ENCODE measurements around the gene PREPL. TPM values are rescaled to one million over a fixed set of nuclear protein-coding genes. Genes with fewer than 3 reads are reported as not detected.

The PREPL gene
- total and polyA plus RNA-seq, 2 experiments from 2014 or later = 31.5 to 38.6 TPM

DNA sequence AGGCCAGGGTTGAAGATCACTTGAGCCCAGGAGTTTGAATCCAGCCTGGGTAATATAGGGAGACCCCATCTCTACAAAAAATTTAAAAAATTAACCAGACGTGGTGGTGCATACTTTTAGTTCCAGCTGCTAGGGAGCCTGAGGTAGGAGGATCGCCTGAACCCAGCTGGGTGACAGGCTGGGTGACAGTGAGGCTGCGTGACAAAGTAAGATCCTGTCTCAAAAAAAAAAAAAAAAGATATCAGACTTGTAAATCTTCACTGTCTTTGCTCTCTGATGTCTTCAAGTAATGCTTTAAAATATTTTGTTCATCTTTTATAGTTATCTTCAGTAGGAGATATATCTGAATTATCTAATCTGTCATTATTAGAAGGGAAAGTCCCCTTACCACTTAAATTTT is 11.0 kb upstream of the PREPL start:
- no peak for DNase-seq
- Histone ChIP-seq H3K9ac (no peak overlapping the region), H3F3A (ENCODE audit: insufficient read depth) (no peaks in the 10 kb centered on the region), H3K4me1 (ENCODE audit: insufficient read depth) (no peaks in the 10 kb centered on the region), H3K4me3 (no peak overlapping the region), H3K27me3 (replicated peaks; ENCODE audit: insufficient read depth) (no peaks in the 10 kb centered on the region), H3K9me2 (ENCODE audit: insufficient read depth) (no peaks in the 10 kb centered on the region), H4K20me1 (ENCODE audit: insufficient read depth) (no peaks in the 10 kb centered on the region), H3K27ac (no peak overlapping the region), H3K79me2 (ENCODE audit: insufficient read depth) (no peaks in the 10 kb centered on the region), H3K36me3 (ENCODE audit: low read depth) (no peaks in the 10 kb centered on the region), H3K9me3 (ENCODE audit: low read depth) (no peaks in the 10 kb centered on the region), H3K4me2 (ENCODE audit: unreplicated experiment) (no peak overlapping the region), H2AFZ (no peak overlapping the region)
- TF ChIP-seq EZH2 (IDR thresholded peaks at IDR 0.05; ENCODE audit: insufficient read depth, poor library complexity, severe bottlenecking) (no peak), EZH2phosphoT487 (IDR thresholded peaks at IDR 0.05; ENCODE audit: insufficient read depth, low read depth) (no peak)
- in situ Hi-C loops (cut with MboI) = no loop called here
- WGBS, 2 experiments (ENCODE audit: low coverage in 1 of 2, low lambda C conversion rate in 2 of 2, missing lambda C conversion rate in 2 of 2) = 87 to 93% methylated on average over 3 of the region's 3 CpGs

DNA sequence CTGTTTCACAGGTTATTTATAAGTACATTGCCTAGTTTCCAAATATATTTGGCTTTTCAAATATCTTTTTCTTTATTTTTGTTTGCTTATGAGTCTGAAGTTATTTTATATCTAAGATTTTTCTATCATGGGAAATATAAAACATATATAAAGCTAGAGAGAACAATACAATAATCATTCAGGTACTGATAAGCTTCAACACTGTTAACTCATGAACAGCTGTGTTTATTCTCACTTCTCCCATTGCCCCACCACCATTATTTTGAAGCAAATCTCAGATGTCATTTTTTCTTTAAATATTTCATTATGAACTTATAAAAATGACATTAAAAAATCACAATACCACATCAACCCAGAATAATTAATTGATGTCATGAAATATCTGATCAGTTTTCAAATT is 10.2 kb upstream of the PREPL start:
- Histone ChIP-seq H3K27me3 (replicated peaks; ENCODE audit: insufficient read depth) (no peaks in the 10 kb centered on the region), H3K4me1 (ENCODE audit: insufficient read depth) (no peaks in the 10 kb centered on the region), H3K9me2 (ENCODE audit: insufficient read depth) (no peaks in the 10 kb centered on the region), H3K4me3 (no peak overlapping the region), H4K20me1 (ENCODE audit: insufficient read depth) (no peaks in the 10 kb centered on the region), H2AFZ (no peak overlapping the region), H3K36me3 (ENCODE audit: low read depth) (no peaks in the 10 kb centered on the region), H3K9me3 (ENCODE audit: low read depth) (no peaks in the 10 kb centered on the region), H3K4me2 (ENCODE audit: unreplicated experiment) (no peak overlapping the region), H3K79me2 (ENCODE audit: insufficient read depth) (no peaks in the 10 kb centered on the region), H3F3A (ENCODE audit: insufficient read depth) (no peaks in the 10 kb centered on the region), H3K9ac (no peak overlapping the region), H3K27ac (no peak overlapping the region)
- DNase-seq = no peak
- no peak for TF ChIP-seq EZH2 (IDR thresholded peaks at IDR 0.05; ENCODE audit: insufficient read depth, poor library complexity, severe bottlenecking)
- TF ChIP-seq EZH2phosphoT487 (IDR thresholded peaks at IDR 0.05; ENCODE audit: insufficient read depth, low read depth) = no peak
- in situ Hi-C loops (cut with MboI) = no loop called here

- in situ Hi-C loops (cut with MboI) = no loop called here
- H3K27me3 ChIP-seq (replicated peaks; ENCODE audit: insufficient read depth) = no peaks in the 10 kb centered on the region
- no peak overlapping the region for H3K4me3 ChIP-seq
- DNase-seq = no peak
- H3K4me2 ChIP-seq (ENCODE audit: unreplicated experiment) = no peak overlapping the region
- H3K36me3 ChIP-seq (ENCODE audit: low read depth) = no peaks in the 10 kb centered on the region
- H3K9me2 ChIP-seq (ENCODE audit: insufficient read depth) = no peaks in the 10 kb centered on the region
- H3F3A ChIP-seq (ENCODE audit: insufficient read depth) = no peaks in the 10 kb centered on the region
- H3K9me3 ChIP-seq (ENCODE audit: low read depth) = no peaks in the 10 kb centered on the region
- no peak overlapping the region for H2AFZ ChIP-seq
- no peaks in the 10 kb centered on the region for H4K20me1 ChIP-seq (ENCODE audit: insufficient read depth)
- no peak overlapping the region for H3K27ac ChIP-seq
- no peak overlapping the region for H3K9ac ChIP-seq
- H3K79me2 ChIP-seq (ENCODE audit: insufficient read depth) = peaks cover 13% of the 10 kb centered on the region
- no peaks in the 10 kb centered on the region for H3K4me1 ChIP-seq (ENCODE audit: insufficient read depth)
- TF ChIP-seq EZH2 (IDR thresholded peaks at IDR 0.05; ENCODE audit: insufficient read depth, poor library complexity, severe bottlenecking) (no peak), EZH2phosphoT487 (IDR thresholded peaks at IDR 0.05; ENCODE audit: insufficient read depth, low read depth) (no peak)
Measured at GRCh38 chr2:44369392-44369791, 8.1 kb upstream of the PREPL start.

GRCh38 chr2:44367591-44367990 is 6.3 kb upstream of the PREPL start:
- Histone ChIP-seq H3K36me3 (ENCODE audit: low read depth) (no peaks in the 10 kb centered on the region), H3K9me2 (ENCODE audit: insufficient read depth) (no peaks in the 10 kb centered on the region), H2AFZ (no peak overlapping the region), H3K27ac (no peak overlapping the region), H3F3A (ENCODE audit: insufficient read depth) (peaks cover 4% of the 10 kb centered on the region), H3K27me3 (replicated peaks; ENCODE audit: insufficient read depth) (no peaks in the 10 kb centered on the region), H3K4me3 (no peak overlapping the region), H4K20me1 (ENCODE audit: insufficient read depth) (no peaks in the 10 kb centered on the region), H3K9ac (no peak overlapping the region), H3K4me2 (ENCODE audit: unreplicated experiment) (no peak overlapping the region), H3K4me1 (ENCODE audit: insufficient read depth) (peaks cover 4% of the 10 kb centered on the region; the same call in 1 of the 2 replicates), H3K79me2 (ENCODE audit: insufficient read depth) (peaks cover 17% of the 10 kb centered on the region), H3K9me3 (ENCODE audit: low read depth) (no peaks in the 10 kb centered on the region)
- in situ Hi-C loops (cut with MboI) = no loop called here
- WGBS, 2 experiments (ENCODE audit: low coverage in 1 of 2, low lambda C conversion rate in 2 of 2, missing lambda C conversion rate in 2 of 2) = 84 to 90% methylated on average over 1 of the region's 1 CpG
- no peak for DNase-seq
- no peak for TF ChIP-seq EZH2phosphoT487 (IDR thresholded peaks at IDR 0.05; ENCODE audit: insufficient read depth, low read depth)
- no peak for TF ChIP-seq EZH2 (IDR thresholded peaks at IDR 0.05; ENCODE audit: insufficient read depth, poor library complexity, severe bottlenecking)

DNA sequence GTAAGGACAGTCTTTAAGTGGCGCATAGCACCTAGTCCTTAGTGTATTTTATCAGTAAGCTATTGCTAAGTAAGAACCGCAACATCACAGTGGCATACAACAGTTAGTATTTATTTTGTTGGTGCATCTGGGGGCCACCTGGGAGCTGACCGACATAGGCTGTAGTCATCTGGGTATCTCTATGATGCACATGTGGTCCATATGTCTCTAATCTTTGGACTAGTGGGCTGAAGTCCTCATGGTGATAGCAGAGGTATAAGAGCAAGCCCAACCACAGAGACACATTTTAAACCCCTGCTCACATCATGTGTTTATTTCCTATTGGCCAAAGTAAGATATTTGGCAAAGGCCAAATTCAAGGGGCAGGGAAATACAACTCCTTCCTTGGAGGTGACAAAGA is 3.3 kb upstream of the PREPL start:
- Histone ChIP-seq H3K9me2 (ENCODE audit: insufficient read depth) (no peaks in the 10 kb centered on the region), H4K20me1 (ENCODE audit: insufficient read depth) (no peaks in the 10 kb centered on the region), H3K36me3 (ENCODE audit: low read depth) (no peaks in the 10 kb centered on the region), H3K27ac (no peak overlapping the region), H3K79me2 (ENCODE audit: insufficient read depth) (peaks cover 33% of the 10 kb centered on the region), H3K9me3 (ENCODE audit: low read depth) (no peaks in the 10 kb centered on the region), H3K4me1 (ENCODE audit: insufficient read depth) (peaks cover 14% of the 10 kb centered on the region; the same call in 1 of the 2 replicates), H3K9ac (no peak overlapping the region), H3K27me3 (replicated peaks; ENCODE audit: insufficient read depth) (no peaks in the 10 kb centered on the region), H3K4me2 (ENCODE audit: unreplicated experiment) (no peak overlapping the region), H2AFZ (no peak overlapping the region), H3F3A (ENCODE audit: insufficient read depth) (peaks cover 7% of the 10 kb centered on the region), H3K4me3 (no peak overlapping the region)
- TF ChIP-seq EZH2phosphoT487 (IDR thresholded peaks at IDR 0.05; ENCODE audit: insufficient read depth, low read depth) (no peak), EZH2 (IDR thresholded peaks at IDR 0.05; ENCODE audit: insufficient read depth, poor library complexity, severe bottlenecking) (no peak)
- in situ Hi-C loops (cut with MboI) = no loop called here
- 65 to 75% methylated on average over 3 of the region's 3 CpGs for WGBS, 2 experiments (ENCODE audit: low coverage in 1 of 2, low lambda C conversion rate in 2 of 2, missing lambda C conversion rate in 2 of 2)
- DNase-seq = no peak
